Myometrial cell (primary cell): ENCODE measurements around the gene IGFBP7. TPM values are rescaled to one million over a fixed set of nuclear protein-coding genes. Genes with fewer than 3 reads are reported as not detected.

ENCODE experiments used
- total RNA-seq: library from RNA; depleted of rRNA; stranded (reverse); fragments of >200 nt; gene quantifications from 2 replicates; pipeline ENCODE4 v1.2.3, GENCODE V29; 2015

IGFBP7 gene
- 415 and 416 TPM in 2 replicates for total RNA-seq

DNA sequence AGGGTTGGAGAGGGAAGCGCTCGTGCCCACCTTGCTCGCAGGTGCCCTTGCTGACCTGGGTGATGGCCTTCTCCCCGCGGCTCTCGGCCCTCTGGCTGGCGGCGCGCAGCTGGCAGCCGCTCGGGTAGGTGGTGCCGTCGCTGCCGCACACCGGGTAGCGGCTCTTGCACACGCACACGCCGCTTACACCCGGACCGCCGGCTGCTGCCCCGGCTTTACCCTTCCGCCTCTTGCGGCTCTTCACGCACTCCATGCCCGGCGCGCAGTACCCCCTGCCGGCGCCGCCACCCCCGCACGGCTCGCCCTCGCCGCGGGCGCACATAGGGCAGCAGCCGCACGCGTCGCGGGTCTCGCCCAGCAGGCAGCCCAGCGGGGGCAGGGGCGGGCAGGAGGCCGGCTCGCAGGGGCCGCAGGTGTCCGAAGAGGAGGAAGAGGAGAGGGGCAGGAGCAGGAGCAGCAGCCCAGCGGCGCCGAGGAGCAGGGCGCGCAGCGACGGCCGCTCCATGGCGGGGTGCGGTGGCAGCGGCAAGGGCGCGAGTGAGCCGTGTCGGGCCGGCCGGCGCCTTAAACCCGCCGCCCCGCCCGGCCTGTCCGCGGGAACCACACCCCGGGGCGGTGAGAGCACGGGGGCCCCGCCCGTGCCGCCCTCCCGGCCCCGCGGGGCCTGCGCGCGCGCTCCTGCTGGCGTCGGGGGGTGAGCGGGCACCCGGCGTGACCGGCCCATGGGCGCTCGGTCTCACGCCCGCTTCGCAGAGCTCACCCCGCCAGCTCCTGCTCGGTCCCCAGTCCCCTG, at the start of gene IGFBP7:
Gene IGFBP7, minus strand, starts transcription at position 539 of the 793 bp plus-strand sequence. Its CDS starts 34 bp downstream, at position 505.

Other genes with a start within 250 kb of the IGFBP7 start
- gene REST, start 202.5 kb downstream of the IGFBP7 start, total RNA-seq = 15.3 and 24.8 TPM in 2 replicates
- 13.8 and 20.7 TPM in 2 replicates for gene NOA1, start 132.8 kb downstream of the IGFBP7 start, total RNA-seq
- 83.9 and 119 TPM in 2 replicates for gene POLR2B, start 131.5 kb downstream of the IGFBP7 start, total RNA-seq